ENCODE results near the gene VSTM5.
A peak's percentile ranks its signal among the peaks of the same experiment; 100 is the strongest.
"Not testable (repeated sequence)": the region's sequence is repeated elsewhere in the genome, so short reads cannot be mapped to it uniquely, and the experiment has no call there.

VSTM5 gene

GRCh38 chr11:93850594-93851018 is at the start of gene VSTM5:
TSS of gene VSTM5 (minus strand) at chr11:93850618. CDS start at chr11:93850502, 116 bp downstream.
- no peak for DNase-seq

- peak; percentile 80 for DNase-seq
These were observed 44.9 kb upstream of the VSTM5 start for GRCh38 chr11:93895106-93895862.

GRCh38 chr11:93890391-93891051 is 40.1 kb upstream of the VSTM5 start:
- DNase-seq = no peak

GRCh38 chr11:93887111-93887510 is 36.7 kb upstream of the VSTM5 start:
- no peak for DNase-seq

- not testable (repeated sequence) for DNase-seq
These were observed 28.7 kb upstream of the VSTM5 start for GRCh38 chr11:93879114-93879513.

- DNase-seq = no peak
These were observed 25.2 kb upstream of the VSTM5 start for GRCh38 chr11:93875637-93876036.

- no peak for DNase-seq
These were observed 21.1 kb upstream of the VSTM5 start for GRCh38 chr11:93871526-93871925.

- no peak for DNase-seq
These were observed 20.2 kb upstream of the VSTM5 start for GRCh38 chr11:93870616-93871015.

GRCh38 chr11:93869830-93870229 is 19.4 kb upstream of the VSTM5 start:
- no peak for DNase-seq

GRCh38 chr11:93868404-93868803 is 18.0 kb upstream of the VSTM5 start:
- not testable (repeated sequence) for DNase-seq

- DNase-seq = peak; percentile 38
These were observed 11.4 kb upstream of the VSTM5 start for GRCh38 chr11:93861808-93862207.

GRCh38 chr11:93858121-93858775 is 7.8 kb upstream of the VSTM5 start:
- no peak for DNase-seq

GRCh38 chr11:93857413-93858120 is 7.1 kb upstream of the VSTM5 start:
- no peak for DNase-seq

GRCh38 chr11:93852242-93852641 is 1.8 kb upstream of the VSTM5 start:
- DNase-seq = no peak

GRCh38 chr11:93849751-93850593 is 446 bp downstream of the VSTM5 start:
- peak; percentile 43 for DNase-seq

GRCh38 chr11:93849201-93849600 is 1.2 kb downstream of the VSTM5 start:
- DNase-seq = no peak

GRCh38 chr11:93846411-93846810 is 4.0 kb downstream of the VSTM5 start:
- DNase-seq = peak; percentile 75

GRCh38 chr11:93845181-93846092 is 5.0 kb downstream of the VSTM5 start:
- DNase-seq = peak; percentile 47

- DNase-seq = no peak
These were observed 5.8 kb downstream of the VSTM5 start for GRCh38 chr11:93844568-93844967.

- DNase-seq = no peak
These were observed 6.5 kb downstream of the VSTM5 start for GRCh38 chr11:93843906-93844305.

- peak; percentile 28 for DNase-seq
These were observed 8.0 kb downstream of the VSTM5 start for GRCh38 chr11:93842461-93842860.

Data from fibroblast of skin of right biceps (primary cell).